NCI-H510A treated with DMSO at 0.1 percent for 48 hours (cell line): Measurements from ENCODE around the gene VPS33B.

Experiments
- DNase-seq: peaks from one replicate; lab custom pipeline; 2025; lab: John Stamatoyannopoulos, UW

The VPS33B gene

GRCh38 chr15:90949979-90950675 is 72.3 kb downstream of the VPS33B start:
- DNase-seq, result no peak
